IMR-90 (cell line): ENCODE data around the gene ITIH4. TPM values are rescaled to one million over a fixed set of nuclear protein-coding genes. Genes with fewer than 3 reads are reported as not detected.

Experiments used
- ATAC-seq: fragments of 200-7000 bp; cut with Tn5 transposase; 2 replicates; pipeline ENCODE4 v1.9.1; 2020; ENCODE audit warnings: low read depth, mild to moderate bottlenecking, moderate library complexity
- BruUV-seq: library from RNA; stranded (reverse); fragments of 400-500 nt; replicated peaks from 2 replicates; lab custom pipeline; 2021; lab: Mats Ljungman, UMichigan
- CTCF ChIA-PET: fragments of 300-600 bp; formaldehyde crosslinking; extraction: SDS; loops from one replicate; lab custom pipeline; 2021; ENCODE audit warnings: antibody characterized with exemption; lab: Yijun Ruan, JAX
- POLR2A ChIA-PET: fragments of 300-600 bp; sonication (Branson Sonifier 250); formaldehyde crosslinking; loops from one replicate; lab custom pipeline; 2022; ENCODE audit warnings: antibody characterized with exemption; ENCODE audit not compliant: unreplicated experiment; lab: Charles Lee
- DNase-seq: peaks from one replicate; pipeline ENCODE4 v3.0.0; 2013
- H2AFZ ChIP-seq: replicated peaks from 2 replicates; pipeline ENCODE3; 2013; ENCODE audit warnings: low read length, mild to moderate bottlenecking; ENCODE audit not compliant: poor library complexity
- H2AK5ac ChIP-seq: 2 replicates; pipeline ENCODE4 v1.6.1; 2013; ENCODE audit warnings: low read depth, low read length, inconsistent platforms
- H2AK9ac ChIP-seq: replicated peaks from 2 replicates; pipeline ENCODE3; 2013; ENCODE audit warnings: mild to moderate bottlenecking, low read depth, low read length, moderate library complexity; ENCODE audit not compliant: poor library complexity
- H2BK120ac ChIP-seq: 2 replicates; pipeline ENCODE4 v1.6.1; 2013; ENCODE audit warnings: low read depth, low read length, inconsistent platforms
- H2BK15ac ChIP-seq: 3 replicates; pipeline ENCODE4 v1.6.1; 2013; ENCODE audit warnings: low read depth, low read length, inconsistent platforms
- H2BK20ac ChIP-seq: 2 replicates; pipeline ENCODE4 v1.6.1; 2013; ENCODE audit warnings: low read depth, mild to moderate bottlenecking, inconsistent platforms, low read length, moderate library complexity
- H2BK5ac ChIP-seq: 2 replicates; pipeline ENCODE4 v1.6.1; 2013; ENCODE audit warnings: mild to moderate bottlenecking, low read depth, low read length, inconsistent platforms; ENCODE audit not compliant: poor library complexity, severe bottlenecking
- H3K14ac ChIP-seq: replicated peaks from 2 replicates; pipeline ENCODE4 v1.6.1; 2013; ENCODE audit warnings: low read depth, low read length, inconsistent platforms
- H3K18ac ChIP-seq: 2 replicates; pipeline ENCODE4 v1.6.1; 2013; ENCODE audit warnings: low read depth, low read length, control low read depth
- H3K23ac ChIP-seq: 2 replicates; pipeline ENCODE4 v1.6.1; 2013; ENCODE audit warnings: low read depth, low read length, inconsistent platforms
- H3K27ac ChIP-seq: 2 replicates; pipeline ENCODE4 v1.5.1; 2013; ENCODE audit warnings: mild to moderate bottlenecking, control low read depth, low read length; ENCODE audit not compliant: insufficient read depth
- H3K27me3 ChIP-seq: 2 replicates; pipeline ENCODE4 v1.6.1; 2013; ENCODE audit warnings: low read length; ENCODE audit not compliant: control insufficient read depth, insufficient read depth
- H3K36me3 ChIP-seq: 2 replicates; pipeline ENCODE4 v1.6.1; 2013; ENCODE audit warnings: low read length, mixed read lengths; ENCODE audit not compliant: control insufficient read depth, insufficient read depth
- H3K4ac ChIP-seq: 2 replicates; pipeline ENCODE4 v1.6.1; 2013; ENCODE audit warnings: low read depth, low read length, inconsistent platforms
- H3K4me1 ChIP-seq: 2 replicates; pipeline ENCODE4 v1.6.1; 2013; ENCODE audit warnings: low read length, mixed read lengths; ENCODE audit not compliant: control insufficient read depth, insufficient read depth
- H3K4me2 ChIP-seq: 2 replicates; pipeline ENCODE4 v1.6.1; 2013; ENCODE audit warnings: low read depth, mild to moderate bottlenecking, control low read depth, low read length, moderate library complexity
- H3K4me3 ChIP-seq: 2 replicates; pipeline ENCODE4 v1.5.1; 2013; ENCODE audit warnings: low read depth, mild to moderate bottlenecking, control low read depth, low read length, moderate library complexity; ENCODE audit not compliant: insufficient read depth
- H3K56ac ChIP-seq: 2 replicates; pipeline ENCODE4 v1.6.1; 2013; ENCODE audit warnings: low read length, inconsistent platforms; ENCODE audit not compliant: insufficient read depth; ENCODE audit errors: extremely low read depth
- H3K79me1 ChIP-seq, 2 experiments: 2 replicates each; pipeline ENCODE4 v1.6.1; 2013; ENCODE audit warnings: low read length in 2 of 2, inconsistent platforms in 1 of 2, low read depth in 1 of 2
- H3K9ac ChIP-seq: 2 replicates; pipeline ENCODE4 v1.6.1; 2013; ENCODE audit warnings: low read depth, low read length, control low read depth
- H3K9me1 ChIP-seq: 2 replicates; pipeline ENCODE4 v1.6.1; 2013; ENCODE audit warnings: low read length, inconsistent platforms; ENCODE audit not compliant: insufficient read depth
- H3K9me3 ChIP-seq: 2 replicates; pipeline ENCODE4 v1.6.1; 2013; ENCODE audit warnings: low read length; ENCODE audit not compliant: control insufficient read depth, insufficient read depth
- H4K20me1 ChIP-seq: 2 replicates; pipeline ENCODE4 v1.6.1; 2013; ENCODE audit warnings: low read length, inconsistent platforms; ENCODE audit not compliant: insufficient read depth
- H4K5ac ChIP-seq: 2 replicates; pipeline ENCODE4 v1.6.1; 2013; ENCODE audit warnings: mild to moderate bottlenecking, low read depth, low read length, control low read depth
- H4K8ac ChIP-seq, 2 experiments: 2 replicates each; pipeline ENCODE4 v1.6.1; 2013; ENCODE audit warnings: low read depth in 2 of 2, low read length in 2 of 2, control low read depth in 1 of 2, inconsistent platforms in 1 of 2
- H4K91ac ChIP-seq: 2 replicates; pipeline ENCODE4 v1.6.1; 2013; ENCODE audit warnings: low read depth, low read length, inconsistent platforms; ENCODE audit not compliant: insufficient read depth
- FOS ChIP-seq: fragments of 150-350 bp; IDR thresholded peaks from 2 replicates; pipeline ENCODE4 v1.6.1; 2016; ENCODE audit warnings: low read depth, low read length
- WGBS, 2 experiments: methylation state at CpG; one replicate each; pipeline versions ENCODE4 v1.1.5 to v1.1.7; 2013; ENCODE audit warnings: missing lambda C conversion rate in 2 of 2; ENCODE audit not compliant: insufficient read length in 1 of 2; ENCODE audit errors: extremely low coverage in 2 of 2; 5-methylcytosine and 5-hydroxymethylcytosine counted together
- dilution Hi-C: fragments of 300-500 bp; cut with HindIII; formaldehyde crosslinking; loops from one replicate; pipeline ENCODE4 v1.14.3; 2018; ENCODE audit warnings: low sequenced_read_pairs; ENCODE audit not compliant: unreplicated experiment
- in situ Hi-C: fragments of 300-500 bp; cut with MboI; formaldehyde crosslinking; loops from 3 replicates; pipeline ENCODE4 v1.14.3; 2019; ENCODE audit warnings: low sequenced_read_pairs, inconsistent platforms, mixed read lengths
- intact Hi-C: fragments of 100-400 bp; cut with micrococcal nuclease; formaldehyde crosslinking; loops from 2 replicates; pipeline ENCODE4 v1.10.0; 2022
- polyA plus RNA-seq, 3 experiments: library from polyadenylated mRNA; depleted of rRNA; stranded (reverse); fragments of >200 nt; gene quantifications; 2 replicates each; pipeline ENCODE4 v1.2.3, GENCODE V29; 2012; ENCODE audit warnings: low replicate concordance in 1 of 3
- total RNA-seq: library from RNA; depleted of rRNA; stranded (reverse); fragments of >200 nt; gene quantifications from 2 replicates; pipeline ENCODE4 v1.2.3, GENCODE V29; 2012

Gene ITIH4
- total and polyA plus RNA-seq, 2 of the 4 experiments (the other 2 are of a cell fraction): 0.26 to 0.36 TPM

- BruUV-seq: no TSS peak
- DNase-seq (no peak), ATAC-seq (no peak)
- no peak overlapping the region for H3K4me3 ChIP-seq
- H2AFZ ChIP-seq: no peak overlapping the region
- H3K4me2 ChIP-seq: no peak overlapping the region
- H2BK120ac ChIP-seq: no peak overlapping the region
- H2BK20ac ChIP-seq: no peak overlapping the region
- H2AK9ac ChIP-seq: no peak overlapping the region
- no peak overlapping the region for H3K4ac ChIP-seq
- H3K27me3 ChIP-seq: no peaks in the 10 kb centered on the region
- H3K9me1 ChIP-seq: peaks cover 20% of the 10 kb centered on the region; the same call in 1 of the 2 replicates
- no peak overlapping the region; the same call in 1 of the 2 replicates for H3K23ac ChIP-seq
- no peaks in the 10 kb centered on the region; the same call in 1 of the 2 replicates for H4K20me1 ChIP-seq
- no peak overlapping the region for H2AK5ac ChIP-seq
- peaks cover 16% of the 10 kb centered on the region for H3K4me1 ChIP-seq
- no peak overlapping the region for H3K27ac ChIP-seq
- no peak overlapping the region for H3K14ac ChIP-seq
- POLR2A ChIA-PET: no interaction called here
- H4K5ac ChIP-seq: no peak overlapping the region
- intact Hi-C loops: no loop called here
- CTCF ChIA-PET: no interaction called here
- WGBS, 2 experiments: 93% methylated on average over 3 of the region's 5 CpGs; no CpG with 5 or more reads in 1 of the 2 experiments
- no peaks in the 10 kb centered on the region for H3K79me1 ChIP-seq
- peaks cover 8% of the 10 kb centered on the region; the same call in 1 of the 2 replicates for H3K36me3 ChIP-seq
- no peak overlapping the region for H2BK15ac ChIP-seq
- no peaks in the 10 kb centered on the region for H3K9me3 ChIP-seq
- no peak overlapping the region for H3K9ac ChIP-seq
- no peak for TF ChIP-seq FOS
- in situ Hi-C loops: no loop called here
- H4K8ac ChIP-seq: no peak overlapping the region
- dilution Hi-C loops: no loop called here
- no peak overlapping the region for H4K91ac ChIP-seq
- H3K56ac ChIP-seq: no peak overlapping the region
- no peak overlapping the region for H2BK5ac ChIP-seq
- no peak overlapping the region for H3K18ac ChIP-seq
Measured at GRCh38 chr3:52836471-52836845, 6.0 kb upstream of the ITIH4 start.
